Mammary epithelial cell (primary cell): ENCODE measurements around the gene SRP14.

ENCODE experiments used
- EZH2 ChIP-seq: IDR thresholded peaks from 2 replicates; pipeline ENCODE4 v1.6.1; 2012; ENCODE audit warnings: low read length, inconsistent platforms, borderline replicate concordance
- TF ChIP-seq, protein P1 (sequence below), 2 donors: IDR thresholded peaks in 1 of 2; conservative IDR thresholded peaks in 1 of 2; 2 replicates each; pipeline ENCODE4 v1.5.1; 2011 to 2012; ENCODE audit warnings: inconsistent platforms in 2 of 2, low read length in 2 of 2, mild to moderate bottlenecking in 2 of 2, control low read depth in 1 of 2, low read depth in 1 of 2; ENCODE audit not compliant: insufficient read depth in 1 of 2; ENCODE audit errors: extremely low read depth in 1 of 2

DNA sequence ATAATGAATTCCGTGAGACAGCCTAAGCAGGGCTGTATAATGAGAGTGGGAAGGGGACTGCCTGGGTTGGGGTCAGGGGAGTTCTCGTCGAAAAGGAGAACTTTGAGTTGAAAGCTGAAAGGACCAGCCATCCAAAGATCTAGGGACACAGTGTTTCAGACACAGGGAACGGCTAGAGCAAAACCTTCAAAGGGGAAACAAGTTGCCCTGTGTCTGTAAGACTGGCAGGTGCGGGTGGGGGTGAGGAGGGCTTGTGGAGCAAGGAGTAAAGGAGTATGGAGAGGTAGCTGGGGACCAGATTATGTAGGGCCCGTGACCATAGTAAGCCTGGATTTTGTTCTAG, 1.3 kb upstream of the SRP14 start:
- TF ChIP-seq, protein P1, sequence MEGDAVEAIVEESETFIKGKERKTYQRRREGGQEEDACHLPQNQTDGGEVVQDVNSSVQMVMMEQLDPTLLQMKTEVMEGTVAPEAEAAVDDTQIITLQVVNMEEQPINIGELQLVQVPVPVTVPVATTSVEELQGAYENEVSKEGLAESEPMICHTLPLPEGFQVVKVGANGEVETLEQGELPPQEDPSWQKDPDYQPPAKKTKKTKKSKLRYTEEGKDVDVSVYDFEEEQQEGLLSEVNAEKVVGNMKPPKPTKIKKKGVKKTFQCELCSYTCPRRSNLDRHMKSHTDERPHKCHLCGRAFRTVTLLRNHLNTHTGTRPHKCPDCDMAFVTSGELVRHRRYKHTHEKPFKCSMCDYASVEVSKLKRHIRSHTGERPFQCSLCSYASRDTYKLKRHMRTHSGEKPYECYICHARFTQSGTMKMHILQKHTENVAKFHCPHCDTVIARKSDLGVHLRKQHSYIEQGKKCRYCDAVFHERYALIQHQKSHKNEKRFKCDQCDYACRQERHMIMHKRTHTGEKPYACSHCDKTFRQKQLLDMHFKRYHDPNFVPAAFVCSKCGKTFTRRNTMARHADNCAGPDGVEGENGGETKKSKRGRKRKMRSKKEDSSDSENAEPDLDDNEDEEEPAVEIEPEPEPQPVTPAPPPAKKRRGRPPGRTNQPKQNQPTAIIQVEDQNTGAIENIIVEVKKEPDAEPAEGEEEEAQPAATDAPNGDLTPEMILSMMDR (conservative IDR thresholded peaks at IDR 0.05 in 1 of 2, IDR thresholded peaks at IDR 0.05 in 1 of 2; ENCODE audit: extremely low read depth in 1 of 2, insufficient read depth in 1 of 2, low read depth in 1 of 2, low read length in 2 of 2), result no peak
- no peak for TF ChIP-seq EZH2
